T-cell (primary cell): ENCODE data around the gene LTB. TPM values are rescaled to one million over a fixed set of nuclear protein-coding genes. Genes with fewer than 3 reads are reported as not detected.
A peak's percentile ranks its signal among the peaks of the same experiment; 100 is the strongest.

Experiments used
- ATAC-seq, 4 experiments: fragments of 200-7000 bp in 3 of 4; fragments of 150-1000 bp in 1 of 4; cut with Tn5 transposase; replicated peaks in 1 of 4; 1 replicate in 3 of 4; 2 replicates in 1 of 4; pipeline ENCODE4 v1.10.0; 2021; ENCODE audit warnings: moderate library complexity in 3 of 4, mild to moderate bottlenecking in 2 of 4, moderate number of reproducible peaks in 1 of 4
- CTCF ChIA-PET, 2 donors: fragments of 300-600 bp; sonication (Branson Sonifier 250); formaldehyde crosslinking; loops; one replicate each; lab custom pipeline; 2022; ENCODE audit warnings: antibody characterized with exemption in 2 of 2; lab: Charles Lee
- POLR2A ChIA-PET, 2 donors: fragments of 300-600 bp; sonication (Branson Sonifier 250); formaldehyde crosslinking; loops; one replicate each; lab custom pipeline; 2022; ENCODE audit warnings: antibody characterized with exemption in 2 of 2; lab: Charles Lee
- DNase-seq, 35 experiments: peaks; one replicate each; pipeline versions ENCODE4 v3.0.0 to v3.0.0-alpha.2; 2013 to 2023
- H3K27ac ChIP-seq: one replicate; pipeline ENCODE4 v1.5.1; 2013; ENCODE audit warnings: low read length
- H3K27me3 ChIP-seq, 2 experiments: replicated peaks in 1 of 2; 1 replicate in 1 of 2; 2 replicates in 1 of 2; pipeline versions ENCODE4 v1.6.1 to v1.7.0; 2013; ENCODE audit warnings: low read length in 1 of 2, mixed read lengths in 1 of 2; ENCODE audit not compliant: control insufficient read depth in 2 of 2, insufficient read depth in 2 of 2; ENCODE audit errors: extremely low read depth in 1 of 2
- H3K36me3 ChIP-seq, 2 donors: 1 replicate in 1 of 2; 2 replicates in 1 of 2; pipeline versions ENCODE4 v1.6.1 to v1.7.0; 2013; ENCODE audit warnings: low read length in 1 of 2; ENCODE audit not compliant: control insufficient read depth in 2 of 2, insufficient read depth in 1 of 2; ENCODE audit errors: extremely low read depth in 1 of 2
- H3K4me1 ChIP-seq, 2 experiments: 1 replicate in 1 of 2; 2 replicates in 1 of 2; pipeline versions ENCODE4 v1.6.1 to v1.7.0; 2013; ENCODE audit warnings: low read length in 2 of 2, mixed read lengths in 1 of 2; ENCODE audit not compliant: insufficient read depth in 2 of 2, control insufficient read depth in 1 of 2; ENCODE audit errors: extremely low read depth in 1 of 2
- H3K4me3 ChIP-seq, 2 donors: 1 replicate in 1 of 2; 2 replicates in 1 of 2; pipeline versions ENCODE4 v1.5.1 to v1.7.0; 2013; ENCODE audit warnings: mild to moderate bottlenecking in 2 of 2, low read length in 1 of 2, moderate library complexity in 1 of 2; ENCODE audit not compliant: control insufficient read depth in 1 of 2; ENCODE audit errors: extremely low read depth in 1 of 2
- H3K9me3 ChIP-seq: 2 replicates; pipeline ENCODE4 v1.7.0; 2013
- H3K27ac Mint-ChIP-seq, 2 donors: one replicate each; pipeline ENCODE4 v1.8.0; 2020 to 2021; ENCODE audit warnings: mild to moderate bottlenecking in 2 of 2, mixed read lengths in 2 of 2
- H3K27me3 Mint-ChIP-seq, 2 donors: one replicate each; pipeline ENCODE4 v1.8.0; 2021 to 2022; ENCODE audit warnings: mixed read lengths in 2 of 2
- H3K36me3 Mint-ChIP-seq: one replicate; pipeline ENCODE4 v1.8.0; 2021; ENCODE audit warnings: mixed read lengths
- H3K4me1 Mint-ChIP-seq, 3 donors: one replicate each; pipeline ENCODE4 v1.8.0; 2020 to 2022; ENCODE audit warnings: mixed read lengths in 3 of 3, mild to moderate bottlenecking in 1 of 3
- H3K4me3 Mint-ChIP-seq, 3 donors: one replicate each; pipeline ENCODE4 v1.8.0; 2020 to 2022; ENCODE audit warnings: mild to moderate bottlenecking in 3 of 3, mixed read lengths in 3 of 3, moderate library complexity in 3 of 3
- H3K9me3 Mint-ChIP-seq, 3 donors: one replicate each; pipeline ENCODE4 v1.8.0; 2020 to 2022; ENCODE audit warnings: mixed read lengths in 3 of 3
- WGBS: methylation state at CpG from one replicate; pipeline ENCODE4 v1.1.5; 2013; ENCODE audit warnings: missing lambda C conversion rate; ENCODE audit not compliant: insufficient coverage; 5-methylcytosine and 5-hydroxymethylcytosine counted together
- total RNA-seq, 35 experiments: library from RNA in 6 of 35; stranded (reverse) in 6 of 35; fragments of 120-200 nt in 1 of 35; gene quantifications; one replicate each; pipeline versions ENCODE4 v1.2.1 to v1.2.4 and lab custom pipeline; 2013 to 2026

LTB gene
- total RNA-seq, 5 donors from 2014 or later (not counting 1 experiment from before 2014, with no cell fraction given), result 398 to 926 (median 813) TPM

GRCh38 chr6:31544676-31545075 is 37.5 kb downstream of the LTB start:
- Mint-ChIP-seq H3K36me3 (peaks cover 11% of the 10 kb centered on the region), H3K9me3 (no peaks in the 10 kb centered on the region), H3K27ac (no peak overlapping the region), H3K4me3 (no peak overlapping the region), H3K27me3 (no peaks in the 10 kb centered on the region), H3K4me1 (peaks cover 51 to 55% (median 54%) of the 10 kb centered on the region in 3 donors)
- DNase-seq, result no peak
- no CpG with 5 or more reads among the region's 2 CpGs for WGBS
- Histone ChIP-seq H3K9me3 (no peaks in the 10 kb centered on the region), H3K27ac (no peak overlapping the region), H3K27me3 (no peaks in the 10 kb centered on the region), H3K4me3 (no peak overlapping the region), H3K4me1 (peaks cover 25 to 46% of the 10 kb centered on the region in 2 experiments), H3K36me3 (peaks cover 3 to 12% of the 10 kb centered on the region in 2 donors)
- CTCF ChIA-PET, result interaction anchor here in 1 of 2 donors (1.3 kb wide), 1 partner anchor 54 kb away, joined by 3 read pairs; no protein-coding TSS in a partner anchor
- ATAC-seq, result no peak
- POLR2A ChIA-PET, result no interaction called here

- Mint-ChIP-seq H3K36me3 (peaks cover 21% of the 10 kb centered on the region), H3K4me3 (peak overlapping the region in 1 of 3 donors; percentile 97), H3K4me1 (peaks cover 58 to 65% (median 60%) of the 10 kb centered on the region in 3 donors), H3K9me3 (no peaks in the 10 kb centered on the region), H3K27me3 (no peaks in the 10 kb centered on the region), H3K27ac (no peak overlapping the region)
- ChIA-PET POLR2A (interaction anchor here in 1 of 2 donors (0.6 kb wide), 1 partner anchor 78 kb away, joined by 3 read pairs; no protein-coding TSS in a partner anchor), CTCF (interaction anchor here (0.6 to 6.2 kb wide), 5 partner anchors 8 to 1429 kb away, joined by 3 to 40 read pairs (median 4); partner anchors contain the start of gene TNF (in 1 of the 2))
- ATAC-seq (no peak), DNase-seq (no peak)
- Histone ChIP-seq H3K27me3 (no peaks in the 10 kb centered on the region), H3K27ac (no peak overlapping the region), H3K9me3 (no peaks in the 10 kb centered on the region), H3K4me1 (peaks cover 36 to 56% of the 10 kb centered on the region in 2 experiments), H3K36me3 (peaks cover 8 to 17% of the 10 kb centered on the region in 2 donors), H3K4me3 (no peak overlapping the region)
- 100% methylated on average over 5 of the region's 6 CpGs for WGBS
Observed at GRCh38 chr6:31543639-31544038, 38.6 kb downstream of the LTB start.

- H3K27ac Mint-ChIP-seq, result peak within 1 kb of the TSS; percentile 99
- H3K4me3 Mint-ChIP-seq, result peak within 1 kb of the TSS; percentile 96 to 99 (median 97)
- peaks cover 28 to 46% of the 10 kb centered on the region in 2 experiments for H3K4me1 ChIP-seq
- H3K27me3 ChIP-seq, result no peaks in the 10 kb centered on the region
- peaks cover 31% of the 10 kb centered on the region for H3K36me3 Mint-ChIP-seq
- peak; percentile 80 to 81 (median 80) for ATAC-seq
- H3K36me3 ChIP-seq, result peaks cover 9 to 35% of the 10 kb centered on the region in 2 donors
- ChIA-PET POLR2A (interaction anchor here (0.6 to 1.2 kb wide), 18 partner anchors 9 to 1296 kb away, joined by 3 to 6 read pairs (median 3); partner anchors contain the start of genes BAG6 (in 1 of the 2) and MICB (in 1 of the 2)), CTCF (interaction anchor here (0.6 to 6.2 kb wide), 15 partner anchors 9 to 825 kb away, joined by 3 to 40 read pairs (median 3); partner anchors contain the start of genes BAG6 (in 1 of the 2), LTA (in 1 of the 2), MDC1 (in 1 of the 2) and MICB (in 1 of the 2))
- peak within 1 kb of the TSS; percentile 87 to 99 for H3K4me3 ChIP-seq
- no peaks in the 10 kb centered on the region for H3K27me3 Mint-ChIP-seq
- H3K27ac ChIP-seq, result peak within 1 kb of the TSS; percentile 99
- H3K9me3 ChIP-seq, result no peaks in the 10 kb centered on the region
- H3K9me3 Mint-ChIP-seq, result no peaks in the 10 kb centered on the region
- peak; percentile 84 to 97 (median 93) for DNase-seq
- 0% methylated on average over 35 of the region's 43 CpGs for WGBS
- peaks cover 53 to 68% (median 54%) of the 10 kb centered on the region in 3 donors for H3K4me1 Mint-ChIP-seq
Observed at GRCh38 chr6:31541658-31542521, 40.3 kb downstream of the LTB start, which contains the start of gene DDX39B. TSS of gene DDX39B (minus strand) at chr6:31542003. CDS start at chr6:31540532, 1,471 bp downstream.

DNA sequence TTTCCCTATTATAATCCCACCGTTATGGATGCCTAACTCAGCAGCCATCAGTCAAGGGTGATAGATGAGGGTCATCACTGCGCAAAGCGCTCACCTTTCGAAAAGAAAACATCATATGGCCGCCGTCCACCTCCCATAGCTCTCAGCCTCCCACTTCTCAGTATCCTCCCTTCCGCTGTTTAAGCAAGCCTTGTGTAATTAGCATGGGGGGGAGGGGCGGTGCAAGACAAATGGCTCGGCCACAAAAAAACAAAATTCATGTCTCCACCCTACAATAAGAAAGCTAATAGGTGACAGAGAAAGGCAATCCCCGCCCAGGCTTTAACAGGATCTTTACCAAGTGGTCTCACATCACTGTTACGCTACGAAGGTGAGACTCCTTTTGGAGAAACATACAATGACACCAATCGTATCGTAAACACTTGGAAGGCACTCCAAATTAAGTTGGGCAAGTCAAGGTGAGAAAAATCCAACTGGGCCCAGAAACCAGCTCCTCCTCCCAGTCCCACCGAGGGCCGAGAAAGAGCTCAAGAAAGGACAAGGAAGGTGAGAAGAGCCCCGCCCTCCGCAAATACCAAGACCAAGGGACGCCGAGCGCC is 41.1 kb downstream of the LTB start:
- Histone ChIP-seq H3K36me3 (peaks cover 11 to 42% of the 10 kb centered on the region in 2 donors), H3K27ac (peak overlapping the region; percentile 99), H3K9me3 (no peaks in the 10 kb centered on the region), H3K27me3 (no peaks in the 10 kb centered on the region), H3K4me3 (peak overlapping the region; percentile 87 to 99), H3K4me1 (peaks cover 25 to 42% of the 10 kb centered on the region in 2 experiments)
- WGBS, result 0% methylated on average over 5 of the region's 21 CpGs
- ChIA-PET POLR2A (interaction anchor here (0.6 to 1.2 kb wide), 16 partner anchors 9 to 357 kb away, joined by 3 to 5 read pairs (median 3); partner anchors contain the start of genes BAG6 (in 1 of the 2) and MICB (in 1 of the 2)), CTCF (interaction anchor here (0.6 to 6.2 kb wide), 15 partner anchors 10 to 824 kb away, joined by 3 to 40 read pairs (median 4); partner anchors contain the start of genes BAG6 (in 1 of the 2), LTA (in 1 of the 2), MDC1 (in 1 of the 2) and MICB (in 1 of the 2))
- peak overlapping the region; percentile 99 for H3K27ac Mint-ChIP-seq
- peaks cover 37% of the 10 kb centered on the region for H3K36me3 Mint-ChIP-seq
- H3K9me3 Mint-ChIP-seq, result no peaks in the 10 kb centered on the region
- peak overlapping the region; percentile 96 to 99 (median 97) for H3K4me3 Mint-ChIP-seq
- ATAC-seq (peak; percentile 29 to 44 (median 38)), DNase-seq (peak; percentile 53 to 90 (median 81))
- peaks cover 52 to 62% (median 56%) of the 10 kb centered on the region in 3 donors for H3K4me1 Mint-ChIP-seq
- no peaks in the 10 kb centered on the region for H3K27me3 Mint-ChIP-seq

GRCh38 chr6:31540640-31541039 is 41.6 kb downstream of the LTB start:
- peak overlapping the region; percentile 99 for H3K27ac ChIP-seq
- ChIA-PET POLR2A (interaction anchor here in 1 of 2 donors (0.8 to 1.0 kb wide), 2 partner anchors 78 to 141 kb away, joined by 3 read pairs; no protein-coding TSS in a partner anchor), CTCF (interaction anchor here (0.8 to 6.2 kb wide), 7 partner anchors 43 to 824 kb away, joined by 3 to 40 read pairs (median 5); partner anchors contain the start of genes BAG6 (in 1 of the 2) and MDC1 (in 1 of the 2))
- DNase-seq, result no peak
- peaks cover 25 to 40% of the 10 kb centered on the region in 2 experiments for H3K4me1 ChIP-seq
- Mint-ChIP-seq H3K4me1 (peaks cover 57 to 62% (median 60%) of the 10 kb centered on the region in 3 donors), H3K27me3 (no peaks in the 10 kb centered on the region), H3K27ac (peak overlapping the region; percentile 99), H3K36me3 (peaks cover 42% of the 10 kb centered on the region), H3K4me3 (peak overlapping the region; percentile 96 to 99 (median 97)), H3K9me3 (no peaks in the 10 kb centered on the region)
- H3K27me3 ChIP-seq, result no peaks in the 10 kb centered on the region
- WGBS, result 20% methylated on average over 1 of the region's 4 CpGs
- no peaks in the 10 kb centered on the region for H3K9me3 ChIP-seq
- no peak for ATAC-seq
- peaks cover 11 to 47% of the 10 kb centered on the region in 2 donors for H3K36me3 ChIP-seq
- peak overlapping the region; percentile 87 to 99 for H3K4me3 ChIP-seq
